Measurements from ENCODE around the gene WWOX. TPM values are rescaled to one million over a fixed set of nuclear protein-coding genes. Genes with fewer than 3 reads are reported as not detected.

The WWOX gene
- total RNA-seq, 4 donors from 2014 or later = 135 to 209 (median 159) TPM

GRCh38 chr16:78750611-78751010 is 651.2 kb downstream of the WWOX start:
- TF ChIP-seq POLR2A (IDR thresholded peaks at IDR 0.05) = no peak
- TF ChIP-seq, protein P1, sequence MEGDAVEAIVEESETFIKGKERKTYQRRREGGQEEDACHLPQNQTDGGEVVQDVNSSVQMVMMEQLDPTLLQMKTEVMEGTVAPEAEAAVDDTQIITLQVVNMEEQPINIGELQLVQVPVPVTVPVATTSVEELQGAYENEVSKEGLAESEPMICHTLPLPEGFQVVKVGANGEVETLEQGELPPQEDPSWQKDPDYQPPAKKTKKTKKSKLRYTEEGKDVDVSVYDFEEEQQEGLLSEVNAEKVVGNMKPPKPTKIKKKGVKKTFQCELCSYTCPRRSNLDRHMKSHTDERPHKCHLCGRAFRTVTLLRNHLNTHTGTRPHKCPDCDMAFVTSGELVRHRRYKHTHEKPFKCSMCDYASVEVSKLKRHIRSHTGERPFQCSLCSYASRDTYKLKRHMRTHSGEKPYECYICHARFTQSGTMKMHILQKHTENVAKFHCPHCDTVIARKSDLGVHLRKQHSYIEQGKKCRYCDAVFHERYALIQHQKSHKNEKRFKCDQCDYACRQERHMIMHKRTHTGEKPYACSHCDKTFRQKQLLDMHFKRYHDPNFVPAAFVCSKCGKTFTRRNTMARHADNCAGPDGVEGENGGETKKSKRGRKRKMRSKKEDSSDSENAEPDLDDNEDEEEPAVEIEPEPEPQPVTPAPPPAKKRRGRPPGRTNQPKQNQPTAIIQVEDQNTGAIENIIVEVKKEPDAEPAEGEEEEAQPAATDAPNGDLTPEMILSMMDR (IDR thresholded peaks at IDR 0.05) = no peak
- intact Hi-C loops (cut with DNase I) = no loop called here
- H3K27me3 ChIP-seq = no peaks in the 10 kb centered on the region
- no peak for DNase-seq
- no peak overlapping the region for H3K4me3 ChIP-seq (replicated peaks in 1 of 3)
- H3K9me3 ChIP-seq = no peaks in the 10 kb centered on the region
- no peaks in the 10 kb centered on the region for H3K36me3 ChIP-seq
- H3K4me1 ChIP-seq = peaks cover 13% of the 10 kb centered on the region in 2 donors
- WGBS, 2 donors = 97 to 98% methylated on average over 8 of the region's 8 CpGs
- H3K27ac ChIP-seq = no peak overlapping the region

- H3K27me3 ChIP-seq = no peaks in the 10 kb centered on the region
- intact Hi-C loops (cut with DNase I) = no loop called here
- 90 to 91% methylated on average over 3 of the region's 3 CpGs for WGBS, 2 donors
- no peak overlapping the region for H3K27ac ChIP-seq
- H3K9me3 ChIP-seq = no peaks in the 10 kb centered on the region
- TF ChIP-seq, protein P1 (IDR thresholded peaks at IDR 0.05) = no peak
- no peak for TF ChIP-seq POLR2A (IDR thresholded peaks at IDR 0.05)
- DNase-seq = no peak
- no peaks in the 10 kb centered on the region for H3K36me3 ChIP-seq
- no peak overlapping the region for H3K4me3 ChIP-seq (replicated peaks in 1 of 3)
- H3K4me1 ChIP-seq = peaks cover 9 to 13% of the 10 kb centered on the region in 2 donors
Observed at GRCh38 chr16:78751601-78752000, 652.1 kb downstream of the WWOX start.

GRCh38 chr16:78754713-78755112 is 655.3 kb downstream of the WWOX start:
- Histone ChIP-seq H3K36me3 (no peaks in the 10 kb centered on the region), H3K27ac (no peak overlapping the region), H3K4me1 (peaks cover 9 to 17% of the 10 kb centered on the region in 2 donors), H3K27me3 (no peaks in the 10 kb centered on the region), H3K4me3 (replicated peaks in 1 of 3) (no peak overlapping the region), H3K9me3 (no peaks in the 10 kb centered on the region)
- TF ChIP-seq POLR2A (IDR thresholded peaks at IDR 0.05) = no peak
- TF ChIP-seq, protein P1 (IDR thresholded peaks at IDR 0.05) = no peak
- no peak for DNase-seq
- 85 to 100% methylated on average over 5 of the region's 5 CpGs for WGBS, 2 donors
- intact Hi-C loops (cut with DNase I) = no loop called here

DNA sequence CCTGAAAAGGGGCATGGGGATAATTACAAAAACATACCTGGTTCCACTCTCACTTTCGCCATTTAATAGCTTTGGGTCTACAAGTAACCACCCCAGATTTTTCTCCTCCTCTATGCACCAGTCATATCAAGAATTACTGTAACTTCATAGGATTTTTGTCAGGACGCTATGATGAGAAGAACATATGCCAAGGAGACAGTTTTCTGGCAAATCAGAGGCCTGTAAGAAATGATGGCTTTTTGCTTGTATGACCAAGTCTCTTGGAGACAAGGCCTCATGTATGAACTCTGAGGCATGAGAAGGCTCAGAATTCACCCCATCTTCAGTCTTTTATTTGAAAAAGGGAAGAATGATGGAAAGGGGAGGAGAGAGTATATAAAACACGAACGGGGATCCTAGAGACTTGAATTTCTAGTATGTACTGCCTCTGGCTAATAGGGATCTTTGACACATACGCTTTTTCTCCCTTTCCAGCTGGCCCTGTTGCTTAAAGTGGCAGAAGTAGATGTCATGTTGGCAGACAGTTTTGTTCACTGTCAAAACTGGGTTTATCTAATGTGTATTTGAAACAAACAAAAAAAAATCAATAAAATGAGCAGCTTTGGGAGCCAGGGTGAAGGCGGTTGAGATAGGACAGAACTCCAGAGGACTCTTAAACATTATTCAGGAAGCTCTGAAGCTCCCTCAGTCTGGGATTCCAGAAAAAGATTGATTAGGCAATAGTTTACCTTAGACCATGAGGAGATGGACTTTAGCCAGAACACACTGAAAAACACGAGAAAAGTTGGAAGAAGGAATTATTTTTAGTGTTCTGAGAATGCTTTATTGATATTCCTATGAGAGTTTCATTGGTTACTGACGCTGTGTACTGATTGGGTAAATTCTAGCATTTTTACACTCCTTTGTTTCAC is 656.6 kb downstream of the WWOX start:
- DNase-seq = no peak
- WGBS, 2 donors = 80 to 87% methylated on average over 8 of the region's 8 CpGs
- intact Hi-C loops (cut with DNase I) = no loop called here

More for the DNA sequence above, 656.6 kb downstream of the WWOX start:
- no peaks in the 10 kb centered on the region for H3K9me3 ChIP-seq
- no peaks in the 10 kb centered on the region for H3K36me3 ChIP-seq
- TF ChIP-seq, protein P1 (IDR thresholded peaks at IDR 0.05) = no peak
- no peak for TF ChIP-seq POLR2A (IDR thresholded peaks at IDR 0.05)
- H3K27me3 ChIP-seq = no peaks in the 10 kb centered on the region
- H3K4me3 ChIP-seq (replicated peaks in 1 of 3) = no peak overlapping the region
- H3K4me1 ChIP-seq = peaks cover 8 to 17% of the 10 kb centered on the region in 2 donors
- H3K27ac ChIP-seq = no peak overlapping the region

Measured in thyroid gland (tissue), 4 donors.